GM20000 (cell line): ENCODE data around the gene NCKAP5.

Experiments used
- DNase-seq: peaks from one replicate; pipeline ENCODE4 v3.0.0; 2012; ENCODE audit warnings: low spot score
- CTCF ChIP-seq: IDR thresholded peaks from 2 replicates; pipeline ENCODE4 v1.5.1; 2012; ENCODE audit warnings: mild to moderate bottlenecking, control low read depth; ENCODE audit errors: extremely low read depth, missing control alignments

NCKAP5 gene

DNA sequence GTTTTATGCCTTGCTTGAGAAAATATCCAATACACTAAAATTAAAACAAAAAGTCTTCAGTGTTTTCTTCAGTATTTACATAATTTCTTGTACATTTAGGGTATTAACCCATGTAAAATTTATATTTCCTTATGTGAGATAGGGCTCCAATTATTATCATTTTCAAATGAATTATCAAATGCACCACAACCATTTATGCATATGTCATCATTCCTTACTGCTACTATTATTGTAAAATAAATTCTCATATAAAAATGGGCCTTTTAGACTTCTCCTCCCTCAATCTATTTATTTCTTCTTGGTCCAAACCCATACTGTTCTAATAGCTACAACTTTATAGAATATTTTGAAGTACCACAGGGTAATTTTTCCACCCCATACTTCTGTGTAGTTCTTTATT is 722.9 kb downstream of the NCKAP5 start:
- DNase-seq, result no peak
- no peak for TF ChIP-seq CTCF

DNA sequence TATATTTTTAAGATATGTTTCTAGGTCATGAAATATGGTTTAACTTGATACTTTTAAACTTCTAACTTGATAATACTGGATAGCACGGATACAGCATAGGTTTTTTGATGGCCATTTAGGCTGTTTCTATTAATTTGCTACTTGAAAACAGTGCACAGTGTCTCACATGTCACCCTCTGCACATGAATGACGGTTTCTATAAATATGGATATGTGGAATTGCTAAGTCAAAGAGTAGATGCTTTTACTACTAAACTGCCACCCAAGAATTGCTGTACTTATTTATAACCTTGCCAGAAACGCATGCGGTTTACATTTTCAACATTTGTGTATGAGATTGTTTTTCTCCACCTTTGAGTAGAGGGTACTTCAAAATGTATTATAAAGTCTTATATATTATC is 723.7 kb downstream of the NCKAP5 start:
- no peak for TF ChIP-seq CTCF
- no peak for DNase-seq

DNA sequence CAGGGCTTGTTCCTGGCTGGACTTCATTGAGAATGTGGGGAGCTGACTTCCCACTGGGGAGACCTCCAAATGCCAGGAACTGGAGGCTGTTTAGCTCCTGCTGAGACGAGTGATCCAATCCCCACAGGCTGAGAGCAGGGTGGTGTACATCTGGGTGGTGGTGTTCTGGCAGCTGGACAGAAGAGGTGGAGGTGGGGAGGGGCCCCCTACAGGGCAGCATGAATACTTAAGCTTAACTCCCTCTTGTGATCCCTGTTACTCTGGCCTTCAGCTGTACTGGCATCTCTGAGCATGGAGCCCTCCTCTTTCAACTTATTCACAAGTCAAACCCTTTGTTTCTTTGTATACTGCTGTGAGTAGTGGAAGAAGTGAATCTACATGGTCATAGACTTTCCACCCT is 730.5 kb downstream of the NCKAP5 start:
- no peak for TF ChIP-seq CTCF
- no peak for DNase-seq

DNA sequence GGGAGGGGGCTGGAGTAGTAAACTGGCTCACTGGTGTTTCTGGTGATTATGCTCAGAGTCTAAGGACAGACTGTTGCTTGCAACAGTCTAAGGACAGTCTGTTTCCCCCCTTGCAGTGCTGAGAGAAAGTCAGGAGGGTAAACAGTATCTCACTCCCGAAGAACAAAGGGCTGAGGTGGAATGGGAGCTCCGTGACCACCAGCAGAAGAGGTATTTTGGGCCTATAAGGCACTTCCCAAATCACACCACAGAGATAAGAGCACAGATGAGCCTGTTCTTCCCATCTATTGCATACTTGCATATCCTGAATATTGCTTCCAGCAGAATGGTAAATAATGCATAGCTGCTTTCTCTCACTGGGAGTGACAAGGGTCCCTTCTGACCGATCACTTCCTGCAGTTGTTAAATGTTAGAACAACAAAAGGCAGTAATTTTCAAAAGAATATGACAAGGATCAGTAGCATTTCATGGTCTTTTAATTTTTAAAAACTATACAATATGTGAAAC is 737.9 kb downstream of the NCKAP5 start:
- TF ChIP-seq CTCF, result no peak
- DNase-seq, result no peak

GRCh38 chr2:132825601-132826000 is 742.7 kb downstream of the NCKAP5 start:
- TF ChIP-seq CTCF, result no peak
- no peak for DNase-seq

- TF ChIP-seq CTCF, result no peak
- no peak for DNase-seq
Observed at GRCh38 chr2:132824716-132825115, 743.5 kb downstream of the NCKAP5 start.

GRCh38 chr2:132816234-132816633 is 752.0 kb downstream of the NCKAP5 start:
- no peak for TF ChIP-seq CTCF
- no peak for DNase-seq
